ENCODE data around the gene NCOR1.

GRCh38 chr17:15999974-16000827 lies 215.1 kb downstream of the NCOR1 start:
- TF ChIP-seq, protein P1, sequence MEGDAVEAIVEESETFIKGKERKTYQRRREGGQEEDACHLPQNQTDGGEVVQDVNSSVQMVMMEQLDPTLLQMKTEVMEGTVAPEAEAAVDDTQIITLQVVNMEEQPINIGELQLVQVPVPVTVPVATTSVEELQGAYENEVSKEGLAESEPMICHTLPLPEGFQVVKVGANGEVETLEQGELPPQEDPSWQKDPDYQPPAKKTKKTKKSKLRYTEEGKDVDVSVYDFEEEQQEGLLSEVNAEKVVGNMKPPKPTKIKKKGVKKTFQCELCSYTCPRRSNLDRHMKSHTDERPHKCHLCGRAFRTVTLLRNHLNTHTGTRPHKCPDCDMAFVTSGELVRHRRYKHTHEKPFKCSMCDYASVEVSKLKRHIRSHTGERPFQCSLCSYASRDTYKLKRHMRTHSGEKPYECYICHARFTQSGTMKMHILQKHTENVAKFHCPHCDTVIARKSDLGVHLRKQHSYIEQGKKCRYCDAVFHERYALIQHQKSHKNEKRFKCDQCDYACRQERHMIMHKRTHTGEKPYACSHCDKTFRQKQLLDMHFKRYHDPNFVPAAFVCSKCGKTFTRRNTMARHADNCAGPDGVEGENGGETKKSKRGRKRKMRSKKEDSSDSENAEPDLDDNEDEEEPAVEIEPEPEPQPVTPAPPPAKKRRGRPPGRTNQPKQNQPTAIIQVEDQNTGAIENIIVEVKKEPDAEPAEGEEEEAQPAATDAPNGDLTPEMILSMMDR (IDR thresholded peaks at IDR 0.05): no peak
- TF ChIP-seq POLR2A (IDR thresholded peaks at IDR 0.05): no peak
